MCF 10A (cell line): ENCODE data around the gene NFAT5. TPM values are rescaled to one million over a fixed set of nuclear protein-coding genes. Genes with fewer than 3 reads are reported as not detected.
"Not testable (repeated sequence)": the region's sequence is repeated elsewhere in the genome, so short reads cannot be mapped to it uniquely, and the experiment has no call there.

Experiments used
- BruUV-seq: library from RNA; stranded (reverse); fragments of 400-500 nt; replicated peaks from 2 replicates; lab custom pipeline; 2021; lab: Mats Ljungman, UMichigan
- CTCF ChIA-PET: fragments of 300-600 bp; sonication (Branson Sonifier 250); formaldehyde crosslinking; extraction: SDS; loops from one replicate; lab custom pipeline; 2021; ENCODE audit warnings: antibody characterized with exemption, inconsistent platforms; lab: Yijun Ruan, JAX
- POLR2A ChIA-PET: fragments of 300-600, 350-650 bp; sonication (Branson Sonifier 250); formaldehyde crosslinking; extraction: SDS; loops from one replicate; lab custom pipeline; 2020; ENCODE audit warnings: antibody characterized with exemption, inconsistent platforms; lab: Yijun Ruan, JAX
- DNase-seq: peaks from one replicate; pipeline ENCODE4 v3.0.0-alpha.2; 2018; ENCODE audit not compliant: unreplicated experiment
- H3K27ac Mint-ChIP-seq: one replicate; pipeline ENCODE4 v1.8.0; 2022; ENCODE audit warnings: mild to moderate bottlenecking, low read depth, mixed read lengths; ENCODE audit not compliant: unreplicated experiment
- H3K27me3 Mint-ChIP-seq: one replicate; pipeline ENCODE4 v1.8.0; 2022; ENCODE audit warnings: mixed read lengths; ENCODE audit not compliant: insufficient read depth, unreplicated experiment
- H3K36me3 Mint-ChIP-seq: one replicate; pipeline ENCODE4 v1.8.0; 2022; ENCODE audit warnings: mild to moderate bottlenecking, moderate library complexity, mixed read lengths; ENCODE audit not compliant: insufficient read depth, unreplicated experiment
- H3K4me1 Mint-ChIP-seq: one replicate; pipeline ENCODE4 v1.8.0; 2022; ENCODE audit warnings: mixed read lengths; ENCODE audit not compliant: insufficient read depth, unreplicated experiment
- H3K4me3 Mint-ChIP-seq: one replicate; pipeline ENCODE4 v1.8.0; 2022; ENCODE audit warnings: mild to moderate bottlenecking, moderate library complexity, mixed read lengths; ENCODE audit not compliant: unreplicated experiment
- H3K9me3 Mint-ChIP-seq: one replicate; pipeline ENCODE4 v1.8.0; 2022; ENCODE audit warnings: mixed read lengths; ENCODE audit not compliant: unreplicated experiment
- intact Hi-C: fragments of 100-400 bp; cut with micrococcal nuclease; formaldehyde crosslinking; loops from 2 replicates; pipeline ENCODE4 v1.14.1; 2022
- total RNA-seq: library from RNA; stranded (reverse); gene quantifications from 2 replicates; pipeline ENCODE4 v1.2.3, GENCODE V29; 2022
- TF ChIP-seq, protein P1 (sequence below): fragments of 200-600 bp; IDR thresholded peaks from one replicate; pipeline ENCODE4 v1.8.0; 2022; ENCODE audit warnings: antibody characterized with exemption, mild to moderate bottlenecking; ENCODE audit not compliant: unreplicated experiment

NFAT5 gene
- total RNA-seq, 1 experiment from 2014 or later = 46.4 TPM

GRCh38 chr16:69555437-69555836 is 10.3 kb upstream of the NFAT5 start:
- TF ChIP-seq, protein P1, sequence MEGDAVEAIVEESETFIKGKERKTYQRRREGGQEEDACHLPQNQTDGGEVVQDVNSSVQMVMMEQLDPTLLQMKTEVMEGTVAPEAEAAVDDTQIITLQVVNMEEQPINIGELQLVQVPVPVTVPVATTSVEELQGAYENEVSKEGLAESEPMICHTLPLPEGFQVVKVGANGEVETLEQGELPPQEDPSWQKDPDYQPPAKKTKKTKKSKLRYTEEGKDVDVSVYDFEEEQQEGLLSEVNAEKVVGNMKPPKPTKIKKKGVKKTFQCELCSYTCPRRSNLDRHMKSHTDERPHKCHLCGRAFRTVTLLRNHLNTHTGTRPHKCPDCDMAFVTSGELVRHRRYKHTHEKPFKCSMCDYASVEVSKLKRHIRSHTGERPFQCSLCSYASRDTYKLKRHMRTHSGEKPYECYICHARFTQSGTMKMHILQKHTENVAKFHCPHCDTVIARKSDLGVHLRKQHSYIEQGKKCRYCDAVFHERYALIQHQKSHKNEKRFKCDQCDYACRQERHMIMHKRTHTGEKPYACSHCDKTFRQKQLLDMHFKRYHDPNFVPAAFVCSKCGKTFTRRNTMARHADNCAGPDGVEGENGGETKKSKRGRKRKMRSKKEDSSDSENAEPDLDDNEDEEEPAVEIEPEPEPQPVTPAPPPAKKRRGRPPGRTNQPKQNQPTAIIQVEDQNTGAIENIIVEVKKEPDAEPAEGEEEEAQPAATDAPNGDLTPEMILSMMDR = no peak
- Mint-ChIP-seq H3K27me3 (no peaks in the 10 kb centered on the region), H3K27ac (no peak overlapping the region), H3K36me3 (no peaks in the 10 kb centered on the region), H3K9me3 (no peaks in the 10 kb centered on the region), H3K4me3 (no peak overlapping the region), H3K4me1 (no peaks in the 10 kb centered on the region)
- ChIA-PET CTCF (interaction anchor here (0.7 kb wide), 1 partner anchor 11 kb away, joined by 3 read pairs; no protein-coding TSS in a partner anchor), POLR2A (interaction anchor here (0.7 to 2.1 kb wide), 3 partner anchors 16 to 121 kb away, joined by 3 to 6 read pairs (median 5); no protein-coding TSS in a partner anchor)
- intact Hi-C loops = no loop called here
- no peak for DNase-seq
- no TSS peak for BruUV-seq

- Mint-ChIP-seq H3K36me3 (no peaks in the 10 kb centered on the region), H3K4me3 (no peak overlapping the region), H3K4me1 (no peaks in the 10 kb centered on the region), H3K27ac (no peak overlapping the region), H3K9me3 (no peaks in the 10 kb centered on the region), H3K27me3 (no peaks in the 10 kb centered on the region)
- no peak for DNase-seq
- BruUV-seq = no TSS peak
- intact Hi-C loops = no loop called here
- TF ChIP-seq, protein P1 = no peak
- CTCF ChIA-PET = interaction anchor here (0.7 kb wide), 1 partner anchor 11 kb away, joined by 3 read pairs; no protein-coding TSS in a partner anchor
- POLR2A ChIA-PET = interaction anchor here (0.6 to 1.3 kb wide), 5 partner anchors 9 to 160 kb away, joined by 3 to 5 read pairs (median 4); no protein-coding TSS in a partner anchor
These were observed 9.9 kb upstream of the NFAT5 start for GRCh38 chr16:69555867-69556266.

DNA sequence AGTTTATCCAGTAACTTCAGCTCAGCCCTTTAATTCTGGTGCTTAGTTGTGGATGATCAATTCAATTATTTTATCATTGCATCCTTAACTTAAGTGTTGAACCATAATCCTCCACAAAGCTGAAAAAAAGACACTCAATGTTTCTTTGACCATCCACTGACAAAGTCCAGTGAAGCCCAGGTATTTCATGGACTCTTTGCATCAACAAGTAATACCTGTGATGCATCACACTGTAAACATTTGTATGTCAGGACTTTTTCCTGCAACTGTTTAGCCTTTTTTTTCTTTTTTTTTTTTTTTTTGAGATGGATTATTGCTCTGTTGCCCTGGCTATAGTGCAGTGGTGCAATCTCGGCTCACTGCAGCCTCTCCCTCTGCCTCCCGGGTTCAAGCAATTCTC is 6.6 kb upstream of the NFAT5 start:
- H3K4me3 Mint-ChIP-seq = no peak overlapping the region
- DNase-seq = no peak
- H3K4me1 Mint-ChIP-seq = no peaks in the 10 kb centered on the region
- no peaks in the 10 kb centered on the region for H3K27me3 Mint-ChIP-seq
- H3K9me3 Mint-ChIP-seq = no peaks in the 10 kb centered on the region
- no TSS peak for BruUV-seq
- TF ChIP-seq, protein P1 = no peak
- CTCF ChIA-PET = interaction anchor here (1.0 kb wide), 1 partner anchor 164 kb away, joined by 4 read pairs; no protein-coding TSS in a partner anchor
- no peaks in the 10 kb centered on the region for H3K36me3 Mint-ChIP-seq
- intact Hi-C loops = no loop called here
- POLR2A ChIA-PET = no interaction called here
- H3K27ac Mint-ChIP-seq = no peak overlapping the region

- CTCF ChIA-PET, DNase-seq, H3K9me3 Mint-ChIP-seq, BruUV-seq, H3K27me3 Mint-ChIP-seq, H3K27ac Mint-ChIP-seq, H3K4me3 Mint-ChIP-seq, POLR2A ChIA-PET, H3K4me1 Mint-ChIP-seq, H3K36me3 Mint-ChIP-seq: not testable (repeated sequence)
- intact Hi-C loops = loop anchor here (10.0 kb wide), 1 partner anchor 87 kb away; no protein-coding TSS in a partner anchor
These were observed 4.4 kb upstream of the NFAT5 start for GRCh38 chr16:69561367-69561766.
